Calu3 (cell line): ENCODE results near the gene MYO1C. TPM values are rescaled to one million over a fixed set of nuclear protein-coding genes. Genes with fewer than 3 reads are reported as not detected.

ENCODE experiments used
- BruUV-seq: library from RNA; stranded (reverse); fragments of 400-500 nt; replicated peaks from 2 replicates; lab custom pipeline; 2021; lab: Mats Ljungman, UMichigan
- CTCF ChIA-PET: fragments of 300-600 bp; sonication (Branson Sonifier 250); formaldehyde crosslinking; loops from one replicate; lab custom pipeline; 2022; ENCODE audit warnings: antibody characterized with exemption; lab: Charles Lee
- DNase-seq: peaks from one replicate; pipeline ENCODE4 v3.0.0; 2022
- H3K27ac Mint-ChIP-seq: one replicate; pipeline ENCODE4 v1.8.0; 2022; ENCODE audit warnings: mixed read lengths; ENCODE audit not compliant: unreplicated experiment
- H3K27me3 Mint-ChIP-seq: one replicate; pipeline ENCODE4 v1.8.0; 2022; ENCODE audit warnings: mixed read lengths; ENCODE audit not compliant: unreplicated experiment
- H3K36me3 Mint-ChIP-seq: one replicate; pipeline ENCODE4 v1.8.0; 2022; ENCODE audit warnings: mild to moderate bottlenecking, moderate library complexity, mixed read lengths; ENCODE audit not compliant: insufficient read depth, unreplicated experiment
- H3K4me1 Mint-ChIP-seq: one replicate; pipeline ENCODE4 v1.8.0; 2022; ENCODE audit warnings: mild to moderate bottlenecking, low read depth, mixed read lengths; ENCODE audit not compliant: unreplicated experiment
- H3K4me3 Mint-ChIP-seq: one replicate; pipeline ENCODE4 v1.8.0; 2022; ENCODE audit warnings: mild to moderate bottlenecking, low read depth, moderate library complexity, mixed read lengths; ENCODE audit not compliant: unreplicated experiment
- H3K9me3 Mint-ChIP-seq: one replicate; pipeline ENCODE4 v1.8.0; 2022; ENCODE audit warnings: low read depth, mixed read lengths; ENCODE audit not compliant: unreplicated experiment
- intact Hi-C: fragments of 100-400 bp; cut with micrococcal nuclease; formaldehyde crosslinking; loops from one replicate; pipeline ENCODE4 v1.10.0; 2022; ENCODE audit not compliant: unreplicated experiment
- total RNA-seq: library from RNA; stranded (reverse); gene quantifications from 2 replicates; pipeline ENCODE4 v1.2.3, GENCODE V29; 2022
- TF ChIP-seq, protein P1 (sequence below): fragments of 200-600 bp; IDR thresholded peaks from one replicate; pipeline ENCODE4 v1.8.0; 2022; ENCODE audit warnings: antibody characterized with exemption; ENCODE audit not compliant: unreplicated experiment

MYO1C gene
- total RNA-seq, 1 experiment from 2014 or later: 117 TPM

DNA sequence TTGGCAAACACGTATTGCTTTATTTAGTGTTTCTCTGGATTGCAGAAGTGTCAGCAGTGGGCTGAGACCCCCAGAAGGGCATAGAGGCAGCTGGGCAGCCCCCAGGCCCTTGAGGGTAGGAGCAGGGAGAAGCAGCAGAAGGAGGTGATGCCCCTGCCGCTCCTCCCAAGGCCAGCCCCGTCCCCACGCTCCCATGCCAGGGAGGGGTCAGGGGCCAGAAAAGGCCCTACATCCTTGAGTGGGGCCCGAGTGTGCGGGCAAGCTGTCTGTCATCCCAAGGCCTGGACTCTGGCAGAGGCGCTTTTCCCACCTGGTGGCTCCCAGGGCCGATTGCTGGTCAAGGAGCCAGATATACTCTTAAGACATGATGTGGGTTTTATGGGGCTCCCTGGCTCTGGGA is 28.3 kb downstream of the MYO1C start:
- TF ChIP-seq, protein P1, sequence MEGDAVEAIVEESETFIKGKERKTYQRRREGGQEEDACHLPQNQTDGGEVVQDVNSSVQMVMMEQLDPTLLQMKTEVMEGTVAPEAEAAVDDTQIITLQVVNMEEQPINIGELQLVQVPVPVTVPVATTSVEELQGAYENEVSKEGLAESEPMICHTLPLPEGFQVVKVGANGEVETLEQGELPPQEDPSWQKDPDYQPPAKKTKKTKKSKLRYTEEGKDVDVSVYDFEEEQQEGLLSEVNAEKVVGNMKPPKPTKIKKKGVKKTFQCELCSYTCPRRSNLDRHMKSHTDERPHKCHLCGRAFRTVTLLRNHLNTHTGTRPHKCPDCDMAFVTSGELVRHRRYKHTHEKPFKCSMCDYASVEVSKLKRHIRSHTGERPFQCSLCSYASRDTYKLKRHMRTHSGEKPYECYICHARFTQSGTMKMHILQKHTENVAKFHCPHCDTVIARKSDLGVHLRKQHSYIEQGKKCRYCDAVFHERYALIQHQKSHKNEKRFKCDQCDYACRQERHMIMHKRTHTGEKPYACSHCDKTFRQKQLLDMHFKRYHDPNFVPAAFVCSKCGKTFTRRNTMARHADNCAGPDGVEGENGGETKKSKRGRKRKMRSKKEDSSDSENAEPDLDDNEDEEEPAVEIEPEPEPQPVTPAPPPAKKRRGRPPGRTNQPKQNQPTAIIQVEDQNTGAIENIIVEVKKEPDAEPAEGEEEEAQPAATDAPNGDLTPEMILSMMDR: no peak
- CTCF ChIA-PET: no interaction called here
- no peak for DNase-seq
- no peaks in the 10 kb centered on the region for H3K27me3 Mint-ChIP-seq
- H3K4me1 Mint-ChIP-seq: peaks cover 8% of the 10 kb centered on the region
- no peaks in the 10 kb centered on the region for H3K9me3 Mint-ChIP-seq
- intact Hi-C loops: no loop called here
- no peak overlapping the region for H3K4me3 Mint-ChIP-seq
- H3K36me3 Mint-ChIP-seq: peaks cover 38% of the 10 kb centered on the region
- no peak overlapping the region for H3K27ac Mint-ChIP-seq
- BruUV-seq: no TSS peak

DNA sequence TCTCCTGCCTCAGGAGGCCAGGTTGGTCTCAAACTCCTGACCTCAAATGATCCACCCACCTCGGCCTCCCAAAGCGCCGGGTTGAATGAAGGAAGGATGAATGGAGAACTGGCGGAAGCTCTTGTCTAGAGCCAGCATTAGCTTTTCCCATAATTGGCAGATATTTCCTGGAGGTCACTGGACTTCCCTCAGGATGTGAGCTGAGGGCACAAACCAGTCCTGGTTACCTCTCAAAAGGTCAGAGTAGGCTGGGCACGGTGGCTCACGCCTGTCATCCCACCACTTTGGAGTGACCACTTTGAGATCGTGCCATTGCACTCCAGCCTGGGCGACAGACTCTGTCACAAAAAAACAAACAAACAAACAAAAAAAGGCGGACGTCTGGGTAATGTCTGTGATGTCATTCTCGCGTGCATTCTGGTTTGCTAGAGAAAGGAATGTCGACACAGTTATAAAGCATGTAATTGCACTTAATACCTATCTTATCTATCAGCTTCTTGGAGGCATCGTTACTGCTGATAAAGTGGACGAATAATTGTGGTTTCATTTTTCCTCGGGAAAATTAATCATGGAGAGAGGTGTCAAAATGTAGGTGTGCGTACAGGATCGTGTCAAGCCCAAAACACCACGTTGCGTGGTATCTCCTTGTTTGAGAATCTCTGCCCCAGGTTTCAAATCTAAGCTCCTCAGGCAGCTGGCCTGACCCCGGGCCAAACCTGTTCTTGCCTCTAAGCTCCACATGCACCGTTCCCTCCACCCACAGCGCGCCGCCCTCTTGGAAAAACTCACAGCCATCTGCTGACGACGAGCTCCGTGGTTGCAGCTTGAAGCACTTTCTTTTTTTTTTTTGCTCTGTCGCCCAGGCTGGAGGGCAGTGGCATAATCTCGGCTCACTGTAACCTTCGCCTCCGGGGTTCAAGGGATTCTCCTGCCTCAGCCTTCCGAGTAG is 30.0 kb downstream of the MYO1C start:
- H3K4me1 Mint-ChIP-seq: peaks cover 8% of the 10 kb centered on the region
- TF ChIP-seq, protein P1: no peak
- no peak overlapping the region for H3K27ac Mint-ChIP-seq
- intact Hi-C loops: no loop called here
- no TSS peak for BruUV-seq
- no peaks in the 10 kb centered on the region for H3K9me3 Mint-ChIP-seq
- CTCF ChIA-PET: no interaction called here
- H3K27me3 Mint-ChIP-seq: no peaks in the 10 kb centered on the region
- H3K4me3 Mint-ChIP-seq: no peak overlapping the region
- DNase-seq: no peak
- H3K36me3 Mint-ChIP-seq: peaks cover 30% of the 10 kb centered on the region

DNA sequence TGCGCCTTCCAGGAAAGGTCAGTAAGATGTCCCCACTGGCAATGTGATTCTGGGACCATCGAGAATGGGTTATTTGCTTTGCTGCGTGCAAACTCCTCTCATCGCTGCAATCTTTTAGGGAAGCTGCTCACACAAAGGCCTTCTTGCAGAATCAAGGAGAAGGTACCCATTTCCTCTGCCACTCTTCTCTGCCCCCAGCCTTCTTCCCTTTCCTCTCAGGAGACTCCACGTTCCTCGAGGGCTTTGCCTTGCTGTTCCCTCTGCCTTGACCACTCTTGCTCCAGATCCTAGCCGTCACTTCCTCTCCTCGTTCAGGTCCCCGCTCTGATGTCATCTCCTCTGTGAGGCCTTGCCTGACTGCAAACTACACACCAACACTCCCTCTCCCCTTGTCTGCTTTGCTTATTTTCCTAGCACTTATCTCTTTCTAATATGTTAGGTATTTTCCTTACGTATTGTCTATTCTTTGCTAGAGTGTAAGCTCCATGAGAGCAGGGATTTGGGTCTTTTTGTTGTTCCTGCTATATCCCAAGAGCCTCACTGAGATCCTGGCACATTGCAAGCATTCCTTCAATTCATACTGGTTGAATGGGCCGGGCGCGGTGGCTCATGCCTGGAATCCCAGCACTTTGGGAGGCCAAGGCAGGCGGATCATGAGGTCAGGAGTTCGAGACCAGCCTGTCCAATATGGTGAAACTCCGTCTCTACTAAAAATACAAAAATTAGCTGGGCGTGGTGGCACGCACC is 31.1 kb downstream of the MYO1C start:
- Mint-ChIP-seq H3K27ac (peak overlapping the region; percentile 12), H3K9me3 (no peaks in the 10 kb centered on the region), H3K4me3 (no peak overlapping the region), H3K4me1 (peaks cover 8% of the 10 kb centered on the region), H3K27me3 (no peaks in the 10 kb centered on the region), H3K36me3 (peaks cover 40% of the 10 kb centered on the region)
- no TSS peak for BruUV-seq
- no peak for DNase-seq
- intact Hi-C loops: no loop called here
- TF ChIP-seq, protein P1: no peak
- CTCF ChIA-PET: no interaction called here

DNA sequence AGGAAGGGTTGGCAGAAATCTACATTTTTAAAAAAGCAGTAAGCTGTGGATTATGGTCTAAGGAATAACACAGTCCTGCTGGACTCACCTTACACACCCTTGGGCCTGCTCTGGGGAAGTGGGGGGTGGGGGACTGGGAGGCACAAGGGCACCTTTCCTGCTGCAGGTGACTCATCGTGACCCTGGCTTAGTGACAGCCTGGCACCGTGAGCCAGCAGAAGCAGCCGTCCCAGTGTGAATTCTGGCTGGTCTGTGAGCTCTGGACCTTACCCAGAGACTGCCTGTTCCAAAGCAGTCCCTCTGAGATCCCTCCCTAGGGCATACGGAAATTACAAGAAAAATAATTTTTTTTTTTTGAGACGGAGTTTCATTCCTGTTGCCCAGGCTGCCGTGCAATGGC is 32.3 kb downstream of the MYO1C start:
- DNase-seq: peak; percentile 58
- TF ChIP-seq, protein P1: no peak
- Mint-ChIP-seq H3K4me1 (peaks cover 8% of the 10 kb centered on the region), H3K9me3 (no peaks in the 10 kb centered on the region), H3K27ac (no peak overlapping the region), H3K4me3 (no peak overlapping the region), H3K27me3 (no peaks in the 10 kb centered on the region), H3K36me3 (peaks cover 41% of the 10 kb centered on the region)
- no TSS peak for BruUV-seq
- intact Hi-C loops: no loop called here
- CTCF ChIA-PET: no interaction called here
